HG03175 (cell line): Measurements from ENCODE around the gene ADARB1.

Source experiments
- ATAC-seq: cut with Tn5 transposase; IDR thresholded peaks from one replicate; pipeline ENCODE4 v1.9.1; 2021; ENCODE audit warnings: mild to moderate bottlenecking, moderate library complexity; ENCODE audit not compliant: unreplicated experiment

The ADARB1 gene

DNA sequence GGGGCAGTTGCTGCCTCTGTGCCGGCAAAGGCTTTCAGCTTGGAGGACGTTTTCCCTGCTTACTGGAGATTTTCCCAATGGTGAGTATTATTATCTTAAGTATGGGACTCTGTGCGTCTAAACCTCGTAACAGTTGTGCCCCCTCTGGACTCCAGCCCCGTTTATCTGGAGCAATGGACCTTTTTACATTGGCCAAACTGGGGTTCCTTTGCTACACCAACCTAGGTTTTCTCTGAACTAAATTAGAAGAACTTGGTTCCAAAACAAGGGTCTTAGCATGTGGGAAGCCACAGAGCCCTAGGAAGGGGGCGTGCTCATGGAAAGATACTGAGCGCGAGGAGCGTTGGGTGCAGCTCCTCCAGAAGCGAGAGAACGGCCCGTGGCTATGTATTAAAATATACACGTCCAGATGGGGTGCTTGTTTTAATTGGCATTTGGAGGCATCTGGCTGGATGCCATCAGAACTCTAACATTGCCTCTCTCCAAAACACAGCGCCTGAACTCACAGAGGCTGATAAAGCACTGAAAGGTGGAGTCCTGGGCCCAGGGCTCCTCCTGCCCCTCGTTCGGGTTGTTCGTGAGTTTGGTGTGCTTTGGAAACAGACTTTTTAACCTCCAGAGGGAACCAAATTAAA is 184.9 kb downstream of the ADARB1 start:
- no peak for ATAC-seq

DNA sequence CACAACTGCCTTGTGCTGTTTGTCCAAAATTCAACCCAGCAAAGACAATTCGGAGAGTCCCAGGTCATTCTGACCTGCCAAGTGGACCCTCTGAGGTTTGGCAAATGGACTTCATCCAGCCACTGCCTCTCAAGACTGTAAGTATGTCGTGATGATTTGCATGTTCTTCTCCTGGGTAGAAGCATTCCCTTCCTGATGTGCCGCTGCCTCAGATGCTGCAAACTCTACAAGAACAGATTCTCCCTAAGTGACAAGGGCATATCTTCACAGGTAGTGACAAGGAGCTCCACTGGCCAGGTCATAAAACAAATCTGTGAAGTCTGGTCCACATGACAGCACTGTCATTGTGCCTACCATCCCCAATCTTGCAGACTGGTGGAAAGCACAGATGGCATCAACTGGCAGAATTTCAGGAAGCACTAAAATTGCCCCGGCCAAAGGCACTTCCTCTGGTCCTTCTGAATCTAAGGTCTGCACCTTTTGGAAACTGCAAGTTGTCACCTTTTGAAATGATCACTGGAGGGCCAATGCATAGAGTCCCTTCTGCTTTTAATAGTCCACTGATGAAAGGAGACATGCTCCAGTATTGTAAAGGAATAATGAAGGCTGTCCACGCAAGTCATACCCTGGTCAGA is 185.9 kb downstream of the ADARB1 start:
- no peak for ATAC-seq

DNA sequence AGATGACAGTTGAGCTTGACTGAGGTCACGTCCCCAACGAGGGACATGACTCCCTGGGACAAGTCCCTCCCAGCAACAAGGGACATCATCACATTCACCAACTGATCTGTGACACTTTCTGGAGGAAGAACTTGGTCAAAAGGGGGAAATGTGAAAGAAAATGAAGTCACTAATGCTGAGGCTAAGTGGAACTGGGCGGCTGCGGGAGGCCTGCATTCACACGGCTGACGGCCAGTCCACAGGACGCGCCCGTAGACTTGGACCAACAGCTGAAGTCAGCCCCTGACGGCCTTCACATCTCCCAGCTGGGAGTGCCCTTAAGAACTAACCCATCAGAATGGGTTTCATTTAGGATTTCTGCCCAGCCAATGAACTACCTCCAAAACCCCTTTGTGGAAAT is 186.7 kb downstream of the ADARB1 start:
- ATAC-seq = no peak

DNA sequence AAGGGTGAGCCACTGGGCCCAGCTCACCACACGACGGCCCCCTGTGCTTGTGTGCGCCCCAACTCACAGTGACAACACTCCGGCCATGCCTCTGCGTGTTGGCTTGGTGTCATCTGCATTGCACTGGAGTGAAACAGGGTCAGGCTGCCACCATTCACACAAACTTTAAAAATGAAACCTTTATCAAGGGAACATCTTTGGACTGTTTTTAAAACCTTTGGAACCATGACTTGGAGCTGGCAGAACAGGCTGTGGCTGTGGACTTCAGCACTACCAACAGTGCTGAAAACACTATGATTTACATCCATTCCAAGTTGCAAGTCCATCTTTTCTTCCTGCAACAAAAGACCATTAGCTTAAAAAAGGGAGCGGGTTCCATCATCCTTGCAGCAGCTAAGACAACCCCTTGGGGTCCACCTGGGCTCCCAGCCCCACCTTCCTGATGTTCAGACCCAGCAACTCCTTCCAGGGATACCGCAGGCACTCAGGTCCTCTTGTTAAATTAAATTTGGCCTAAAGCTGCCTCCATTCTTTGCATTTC is 187.7 kb downstream of the ADARB1 start:
- ATAC-seq = no peak

DNA sequence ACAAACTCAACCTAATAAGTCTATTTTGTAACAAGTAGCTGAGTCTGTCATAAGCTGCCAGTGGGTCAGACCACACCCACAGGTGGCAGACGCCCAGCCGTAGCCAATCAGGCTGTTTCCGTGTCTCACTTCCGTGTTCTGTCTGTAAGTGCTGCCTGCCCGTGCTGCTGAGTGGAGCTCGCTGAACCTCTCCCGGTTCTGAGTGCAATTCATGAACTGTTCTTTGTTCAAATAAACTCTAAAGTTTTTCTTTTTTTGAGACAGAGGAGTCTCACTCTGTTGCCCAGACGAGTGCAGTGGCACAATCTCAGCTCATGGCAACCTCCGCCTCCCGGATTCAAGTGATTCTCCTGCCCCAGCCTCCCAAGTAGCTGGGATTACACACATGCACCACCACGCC is 188.2 kb downstream of the ADARB1 start:
- ATAC-seq = no peak

DNA sequence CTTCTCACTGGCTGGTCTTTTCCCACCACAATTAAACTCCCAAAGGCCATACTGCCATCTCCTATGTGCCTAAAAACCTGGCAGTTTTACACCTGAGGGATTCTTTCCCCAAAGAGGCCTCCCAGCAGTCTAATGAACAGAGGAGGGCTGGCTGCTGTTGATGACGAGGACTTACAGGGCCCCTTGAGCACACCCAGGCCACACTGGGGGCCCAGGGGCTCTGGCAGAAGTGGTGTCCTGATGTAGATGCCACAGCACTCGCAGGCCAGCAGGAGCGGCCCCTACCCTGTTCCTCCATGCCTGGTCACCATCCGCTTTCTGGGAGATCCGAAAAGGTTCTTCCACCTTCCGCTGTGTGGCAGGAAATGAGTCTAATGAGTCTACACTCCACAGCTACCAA is 189.2 kb downstream of the ADARB1 start:
- no peak for ATAC-seq

DNA sequence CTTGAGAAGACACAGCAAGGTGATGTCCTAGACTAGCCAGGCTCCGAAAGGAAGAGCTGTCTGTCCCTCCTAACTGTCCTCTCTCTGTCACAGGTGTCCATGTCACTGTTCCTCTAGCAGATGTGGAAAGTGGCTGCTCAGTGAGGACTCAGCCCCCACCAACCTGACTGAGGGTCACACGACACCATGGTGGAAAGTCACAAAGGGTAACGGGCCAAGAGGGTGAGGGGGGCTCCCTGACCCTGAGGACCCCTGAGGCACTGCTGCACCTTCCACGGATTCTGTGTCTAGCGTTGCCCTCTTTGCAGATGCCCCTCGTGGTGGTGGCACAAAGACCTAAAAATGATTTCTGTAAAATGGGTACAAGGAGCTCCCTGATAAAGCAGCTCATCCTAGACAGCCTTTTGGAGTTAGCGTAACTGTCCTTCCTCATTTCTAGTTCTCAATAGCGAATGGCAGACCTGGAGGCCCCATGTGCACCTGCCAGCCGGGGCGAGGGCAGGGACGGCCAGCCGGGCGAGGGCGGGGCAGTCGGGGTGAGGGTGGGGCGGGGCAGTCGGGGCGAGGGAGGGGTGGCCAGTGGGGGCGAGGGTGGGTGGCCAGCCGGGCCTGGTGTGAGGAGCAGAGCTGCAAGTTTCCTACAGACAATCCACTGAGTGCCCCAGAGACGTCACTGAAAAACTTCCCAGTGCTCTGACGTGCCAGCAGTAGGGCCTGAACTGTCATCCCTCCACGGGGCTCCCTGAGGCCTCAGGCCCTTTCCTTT is 189.9 kb downstream of the ADARB1 start:
- ATAC-seq = no peak

DNA sequence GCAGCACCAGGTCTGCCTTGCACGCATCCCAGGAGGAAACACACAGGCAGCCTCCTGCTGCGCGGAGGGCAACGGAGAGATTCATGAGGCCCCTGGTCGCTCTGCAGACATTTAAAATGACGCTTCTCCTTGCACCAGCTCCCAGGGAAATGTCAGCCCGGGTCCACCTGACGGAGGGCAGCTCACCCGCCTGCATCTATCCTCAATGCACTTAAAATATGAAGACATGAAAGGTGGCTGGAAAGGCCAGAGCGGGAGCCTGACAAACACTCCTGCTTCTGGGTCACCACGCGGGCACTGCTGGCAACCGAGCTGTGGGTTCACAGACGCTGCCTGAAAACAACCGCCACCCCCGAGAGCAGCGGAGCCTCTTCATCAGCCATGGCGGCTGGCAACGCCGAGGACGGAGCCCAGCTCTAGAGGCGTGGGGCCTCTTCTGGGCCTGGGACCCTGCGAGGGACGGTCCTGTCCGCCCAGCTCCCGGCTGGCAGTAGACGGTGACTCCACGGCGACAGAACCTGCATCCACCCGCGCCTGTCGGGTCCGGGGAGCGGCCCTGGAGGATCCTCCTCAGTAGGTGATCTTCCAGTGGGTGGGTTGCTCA is 190.6 kb downstream of the ADARB1 start:
- ATAC-seq = no peak

DNA sequence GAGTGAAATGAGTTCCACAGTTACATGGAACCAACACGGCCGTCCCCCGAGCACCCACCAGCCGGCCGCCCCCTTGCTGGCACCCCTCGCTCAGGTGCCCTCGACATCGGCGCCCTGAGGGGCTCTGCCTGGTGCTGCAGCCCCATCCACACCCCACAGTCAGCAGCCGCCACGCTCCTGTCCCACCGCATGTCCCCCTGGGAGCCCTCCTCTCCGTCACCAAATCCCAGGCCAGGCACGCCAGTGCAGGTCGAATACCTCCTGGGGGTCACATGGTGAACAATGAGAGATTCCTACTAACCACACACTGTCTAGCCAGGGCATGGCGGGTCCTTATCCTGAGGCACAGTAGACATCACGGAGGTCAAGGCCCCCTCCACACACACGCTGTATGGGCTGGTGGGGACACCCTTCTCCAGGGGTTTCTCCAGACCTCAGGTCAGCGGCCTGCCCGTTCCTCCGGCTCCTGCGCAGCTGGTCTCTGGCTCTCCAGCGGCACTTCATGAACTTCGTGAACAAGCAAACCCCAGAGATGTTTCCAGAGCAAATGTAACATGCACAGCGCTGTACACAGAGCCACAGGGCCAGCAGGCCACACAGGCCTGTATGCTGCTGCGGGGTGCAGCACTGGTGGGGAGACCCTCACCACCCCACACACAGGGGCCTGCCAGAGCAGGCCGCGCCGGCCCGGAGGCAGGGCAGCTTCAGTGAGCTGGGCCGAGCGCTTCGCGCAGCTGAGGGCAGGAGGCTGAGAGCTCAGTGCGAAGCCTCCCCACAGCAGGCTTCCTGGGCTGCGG is 191.5 kb downstream of the ADARB1 start:
- ATAC-seq = no peak

DNA sequence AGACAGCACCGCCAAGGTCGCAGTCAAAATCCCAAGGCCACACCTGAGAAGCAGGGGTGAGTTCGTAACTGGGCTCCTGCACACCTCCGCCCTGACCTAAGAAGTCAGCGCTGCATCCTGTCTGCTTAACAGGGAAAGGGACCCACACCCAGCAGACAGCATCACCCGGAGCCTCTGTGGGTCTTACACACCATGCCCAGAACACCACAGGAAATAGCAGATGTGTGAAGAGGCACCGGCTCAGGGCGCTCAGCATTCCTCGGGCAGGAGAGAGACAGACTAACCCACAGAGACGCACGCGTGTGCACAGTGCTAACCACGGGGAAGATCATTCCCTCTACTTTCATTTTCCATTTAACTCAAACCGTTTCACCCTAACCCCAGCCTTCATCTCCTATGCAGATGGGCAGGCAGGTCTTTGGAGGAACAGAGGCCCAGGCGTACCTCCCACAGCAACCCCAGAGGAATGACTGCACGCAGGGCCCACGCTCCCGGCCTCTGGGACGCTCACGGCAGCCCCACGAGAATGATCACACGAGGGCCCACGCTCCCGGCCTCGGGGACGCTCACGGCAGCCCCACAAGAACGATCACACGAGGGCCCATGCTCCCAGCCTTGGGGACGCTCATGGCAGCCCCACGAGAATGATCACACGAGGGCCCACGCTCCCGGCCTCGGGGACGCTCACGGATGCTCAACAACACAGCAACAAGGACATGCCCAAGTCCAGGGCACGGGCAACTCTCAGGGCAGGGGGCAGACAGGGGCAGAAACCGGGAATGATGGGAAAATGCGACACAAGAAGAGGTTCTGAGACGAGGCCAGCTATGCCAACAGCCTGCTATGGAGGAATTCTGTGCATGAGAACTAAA is 192.4 kb downstream of the ADARB1 start:
- no peak for ATAC-seq

DNA sequence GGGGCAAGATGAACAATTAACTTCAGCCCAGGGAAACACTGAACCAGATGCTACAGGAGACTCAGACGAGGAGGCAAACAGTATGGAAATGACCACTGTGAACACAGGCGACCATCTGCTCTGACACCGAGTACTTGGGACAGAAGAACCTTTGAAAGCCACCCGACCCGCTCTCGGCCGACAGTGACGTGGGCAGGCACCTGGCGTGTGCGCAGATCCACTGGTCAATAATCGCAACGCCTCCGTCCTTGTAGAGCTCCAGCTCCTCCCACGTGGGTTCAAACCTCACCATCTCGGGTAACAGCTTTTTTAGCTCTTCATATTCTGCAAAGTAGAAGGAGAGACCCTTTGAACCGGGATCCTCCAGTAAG is 193.0 kb downstream of the ADARB1 start:
- no peak for ATAC-seq

DNA sequence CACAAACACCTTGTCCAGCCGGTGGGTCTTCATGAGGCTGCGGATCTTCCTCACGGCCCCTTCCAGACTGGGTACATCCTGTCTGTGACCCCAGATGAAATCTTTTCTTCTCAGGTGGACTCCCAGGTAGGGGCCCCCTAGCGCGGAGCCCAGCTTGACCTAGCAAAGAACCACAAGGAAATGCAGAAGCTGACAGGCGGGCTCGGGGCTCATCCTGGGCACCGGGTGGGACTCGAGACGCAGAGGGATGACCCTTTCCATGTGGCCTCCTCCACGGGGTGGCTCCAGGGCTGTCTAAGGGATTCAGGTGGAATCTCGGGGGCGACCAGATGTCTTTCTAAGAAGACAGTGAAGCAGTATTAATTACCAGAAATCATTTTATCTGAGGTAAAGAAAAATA is 195.5 kb downstream of the ADARB1 start:
- ATAC-seq = no peak

DNA sequence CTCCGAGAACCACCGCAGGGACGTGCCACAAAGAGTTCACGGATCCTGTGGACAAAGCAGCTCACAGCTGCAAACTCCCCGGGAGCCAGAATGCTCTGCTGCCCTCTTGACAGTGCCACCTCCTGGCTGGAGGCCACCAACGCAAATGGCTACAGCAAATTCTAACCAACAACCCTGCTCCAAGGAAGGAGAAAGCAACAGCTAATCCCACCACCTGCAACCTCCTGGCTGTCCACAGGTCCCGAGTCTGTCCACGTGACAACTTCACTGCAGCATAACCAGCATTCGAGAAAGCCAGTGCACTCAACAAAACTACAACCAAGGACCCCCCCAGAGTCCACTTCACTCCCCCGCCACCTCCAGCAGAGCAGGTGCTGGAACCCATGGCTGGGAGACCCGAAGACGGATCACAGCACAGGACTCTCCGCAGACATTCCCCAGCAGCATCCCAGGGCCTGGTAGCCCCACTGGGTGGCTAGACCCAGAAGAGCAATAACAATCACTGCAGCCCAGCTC is 196.0 kb downstream of the ADARB1 start:
- no peak for ATAC-seq
